Ishikawa (cell line): ENCODE results near the gene FBH1.

Source experiments
- CEBPB ChIP-seq: IDR thresholded peaks from 2 replicates; pipeline ENCODE4 v1.6.1; 2012
- CREB1 ChIP-seq: IDR thresholded peaks from 2 replicates; pipeline ENCODE4 v1.6.1; 2012; ENCODE audit warnings: low read depth
- EP300 ChIP-seq: IDR thresholded peaks from 2 replicates; pipeline ENCODE4 v1.6.1; 2012; ENCODE audit warnings: borderline replicate concordance
- FOXM1 ChIP-seq: IDR thresholded peaks from 2 replicates; pipeline ENCODE4 v1.6.1; 2012; ENCODE audit warnings: low read depth, borderline replicate concordance
- MAX ChIP-seq: IDR thresholded peaks from 2 replicates; pipeline ENCODE4 v1.6.1; 2012
- RAD21 ChIP-seq: IDR thresholded peaks from 2 replicates; pipeline ENCODE4 v1.6.1; 2012; ENCODE audit warnings: low read depth
- REST ChIP-seq: IDR thresholded peaks from 2 replicates; pipeline ENCODE4 v1.6.1; 2012; ENCODE audit warnings: low read depth, mild to moderate bottlenecking
- TCF12 ChIP-seq: IDR thresholded peaks from 2 replicates; pipeline ENCODE4 v1.6.1; 2012; ENCODE audit warnings: low read depth
- TEAD4 ChIP-seq: IDR thresholded peaks from 2 replicates; pipeline ENCODE4 v1.6.1; 2012
- YY1 ChIP-seq: IDR thresholded peaks from 2 replicates; pipeline ENCODE4 v1.6.1; 2012; ENCODE audit warnings: low read depth
- ZBTB7A ChIP-seq: IDR thresholded peaks from 2 replicates; pipeline ENCODE4 v1.6.1; 2012; ENCODE audit warnings: low read depth

DNA sequence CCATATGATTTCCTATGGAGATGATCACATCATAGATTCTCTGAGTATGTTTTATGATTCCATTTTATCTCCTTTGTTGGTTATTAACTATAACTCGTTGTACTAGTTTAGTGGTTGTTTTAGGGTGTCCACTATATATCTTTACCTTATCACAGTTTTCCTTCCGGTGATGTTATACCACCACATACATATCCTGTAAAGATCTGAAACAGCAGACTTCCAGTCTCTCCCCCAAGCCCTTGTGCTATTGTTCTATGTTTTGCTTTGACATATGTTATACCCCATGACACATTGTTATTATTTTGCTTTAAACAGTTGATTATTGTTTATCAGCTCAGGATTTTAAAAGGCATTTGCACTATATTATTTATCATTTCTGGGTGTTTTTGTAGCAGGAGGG is 80.0 kb downstream of the FBH1 start:
- TF ChIP-seq ZBTB7A = no peak
- TF ChIP-seq RAD21 = no peak
- TF ChIP-seq TCF12 = no peak
- no peak for TF ChIP-seq CREB1
- TF ChIP-seq YY1 = no peak
- TF ChIP-seq MAX = no peak
- TF ChIP-seq TEAD4 = no peak
- TF ChIP-seq EP300 = no peak
- no peak for TF ChIP-seq FOXM1
- no peak for TF ChIP-seq CEBPB
- TF ChIP-seq REST = no peak
